Effector CD4-positive, alpha-beta T cell (primary cell): ENCODE data around the gene IP6K3.
A peak's percentile ranks its signal among the peaks of the same experiment; 100 is the strongest.

Experiments used
- DNase-seq: peaks from one replicate; pipeline ENCODE4 v3.0.0-alpha.2; 2020

Gene IP6K3

GRCh38 chr6:33720998-33721397 lies 25.7 kb downstream of the IP6K3 start:
- DNase-seq = no peak

GRCh38 chr6:33719326-33719987 lies 27.2 kb downstream of the IP6K3 start:
- no peak for DNase-seq

GRCh38 chr6:33718713-33719112 lies 28.0 kb downstream of the IP6K3 start:
- no peak for DNase-seq

GRCh38 chr6:33717934-33718455 lies 28.7 kb downstream of the IP6K3 start:
- no peak for DNase-seq

- DNase-seq = no peak
Observed at GRCh38 chr6:33716890-33717632, 29.6 kb downstream of the IP6K3 start.

- no peak for DNase-seq
Observed at GRCh38 chr6:33716379-33716778, 30.3 kb downstream of the IP6K3 start.

GRCh38 chr6:33714385-33715040 lies 32.2 kb downstream of the IP6K3 start:
- DNase-seq = no peak

GRCh38 chr6:33713786-33714185 lies 32.9 kb downstream of the IP6K3 start:
- no peak for DNase-seq

GRCh38 chr6:33712914-33713313 lies 33.8 kb downstream of the IP6K3 start:
- no peak for DNase-seq

GRCh38 chr6:33711140-33712129 lies 35.3 kb downstream of the IP6K3 start, which contains the start of gene UQCC2:
TSS of gene UQCC2 (minus strand) at chr6:33711700. CDS start at chr6:33711686, 14 bp downstream.
- DNase-seq = peak; percentile 97

- DNase-seq = no peak
Observed at GRCh38 chr6:33710296-33711121, 36.2 kb downstream of the IP6K3 start.

- DNase-seq = no peak
Observed at GRCh38 chr6:33709605-33710295, 37.0 kb downstream of the IP6K3 start.

- no peak for DNase-seq
Observed at GRCh38 chr6:33708516-33709204, 38.0 kb downstream of the IP6K3 start.

- DNase-seq = no peak
Observed at GRCh38 chr6:33707771-33708170, 38.9 kb downstream of the IP6K3 start.

- no peak for DNase-seq
Observed at GRCh38 chr6:33705955-33706725, 40.6 kb downstream of the IP6K3 start.

- no peak for DNase-seq
Observed at GRCh38 chr6:33705268-33705885, 41.3 kb downstream of the IP6K3 start.

GRCh38 chr6:33704215-33705066 lies 42.3 kb downstream of the IP6K3 start:
- no peak for DNase-seq
